Subcutaneous adipose tissue (tissue), 4 donors: ENCODE measurements around the gene SEMA4D. TPM values are rescaled to one million over a fixed set of nuclear protein-coding genes. Genes with fewer than 3 reads are reported as not detected.

ENCODE experiments used
- total RNA-seq, 4 donors: library from RNA; depleted of rRNA; stranded (reverse); fragments of >200 nt; gene quantifications; one replicate each; pipeline ENCODE4 v1.1.0, GENCODE V29; 2016
- TF ChIP-seq, protein P1 (sequence below): fragments of 450-650 bp; IDR thresholded peaks from one replicate; pipeline ENCODE4 v1.5.1; 2016; ENCODE audit warnings: low read depth, mild to moderate bottlenecking, control low read depth, antibody characterized with exemption, moderate library complexity

SEMA4D gene
- total RNA-seq, 4 donors from 2014 or later = 6.0 to 18.3 (median 10.9) TPM

- TF ChIP-seq, protein P1, sequence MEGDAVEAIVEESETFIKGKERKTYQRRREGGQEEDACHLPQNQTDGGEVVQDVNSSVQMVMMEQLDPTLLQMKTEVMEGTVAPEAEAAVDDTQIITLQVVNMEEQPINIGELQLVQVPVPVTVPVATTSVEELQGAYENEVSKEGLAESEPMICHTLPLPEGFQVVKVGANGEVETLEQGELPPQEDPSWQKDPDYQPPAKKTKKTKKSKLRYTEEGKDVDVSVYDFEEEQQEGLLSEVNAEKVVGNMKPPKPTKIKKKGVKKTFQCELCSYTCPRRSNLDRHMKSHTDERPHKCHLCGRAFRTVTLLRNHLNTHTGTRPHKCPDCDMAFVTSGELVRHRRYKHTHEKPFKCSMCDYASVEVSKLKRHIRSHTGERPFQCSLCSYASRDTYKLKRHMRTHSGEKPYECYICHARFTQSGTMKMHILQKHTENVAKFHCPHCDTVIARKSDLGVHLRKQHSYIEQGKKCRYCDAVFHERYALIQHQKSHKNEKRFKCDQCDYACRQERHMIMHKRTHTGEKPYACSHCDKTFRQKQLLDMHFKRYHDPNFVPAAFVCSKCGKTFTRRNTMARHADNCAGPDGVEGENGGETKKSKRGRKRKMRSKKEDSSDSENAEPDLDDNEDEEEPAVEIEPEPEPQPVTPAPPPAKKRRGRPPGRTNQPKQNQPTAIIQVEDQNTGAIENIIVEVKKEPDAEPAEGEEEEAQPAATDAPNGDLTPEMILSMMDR = no peak
Measured at GRCh38 chr9:89475891-89476440, 21.9 kb downstream of the SEMA4D start.

DNA sequence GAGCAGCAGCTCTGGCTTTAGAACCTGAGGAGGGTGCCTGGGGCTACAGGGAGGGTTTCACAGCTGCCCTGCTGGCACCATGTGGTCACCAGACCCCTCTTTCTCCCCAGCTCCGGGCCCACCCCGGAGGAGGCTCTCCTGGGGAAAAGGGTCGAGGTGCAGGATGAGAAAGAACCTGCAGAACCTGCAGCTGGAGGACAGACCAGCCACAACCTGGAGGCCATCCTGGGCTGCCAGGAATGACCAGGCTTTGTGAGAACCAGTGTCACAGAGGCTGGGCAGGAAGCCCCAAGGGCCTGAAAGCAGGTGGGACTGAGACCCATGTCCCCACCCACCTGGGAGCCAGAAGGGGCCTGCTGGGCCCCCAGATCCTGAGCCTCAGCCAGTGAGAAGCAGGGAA, 23.0 kb downstream of the SEMA4D start:
- TF ChIP-seq, protein P1 = no peak

DNA sequence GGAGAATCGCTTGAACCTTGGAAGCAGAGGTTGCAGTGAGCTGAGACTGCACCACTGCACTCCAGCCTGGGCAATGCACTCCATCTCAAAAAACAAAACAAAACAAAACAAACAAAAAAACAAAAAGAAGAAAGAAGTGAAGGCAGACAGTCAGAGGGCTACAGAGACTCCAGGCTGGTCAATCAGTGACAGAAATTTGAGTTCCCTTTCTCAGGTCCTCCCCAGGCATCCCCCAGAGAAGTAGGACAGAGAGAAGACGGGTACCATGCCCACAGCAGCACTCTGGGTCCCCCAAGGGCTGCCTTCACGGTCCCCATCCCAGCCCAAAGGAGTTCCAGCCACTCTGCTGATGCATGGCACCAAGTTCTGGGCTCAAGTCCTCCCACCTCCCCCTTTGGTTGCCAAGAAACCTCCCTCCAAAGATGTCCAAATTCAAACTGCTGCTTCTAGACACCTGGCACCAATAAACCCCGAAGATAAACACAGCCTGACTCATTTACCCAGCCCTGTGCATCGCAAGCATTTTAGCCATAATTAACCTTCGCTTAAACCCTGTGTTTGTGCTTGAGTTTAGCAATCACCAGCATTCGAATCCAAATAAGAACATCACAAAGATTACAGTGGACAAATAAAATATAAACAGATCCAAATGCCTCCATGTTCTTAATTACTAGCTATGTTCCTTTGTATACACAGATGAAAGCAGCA, 24.0 kb downstream of the SEMA4D start:
- TF ChIP-seq, protein P1 = no peak

DNA sequence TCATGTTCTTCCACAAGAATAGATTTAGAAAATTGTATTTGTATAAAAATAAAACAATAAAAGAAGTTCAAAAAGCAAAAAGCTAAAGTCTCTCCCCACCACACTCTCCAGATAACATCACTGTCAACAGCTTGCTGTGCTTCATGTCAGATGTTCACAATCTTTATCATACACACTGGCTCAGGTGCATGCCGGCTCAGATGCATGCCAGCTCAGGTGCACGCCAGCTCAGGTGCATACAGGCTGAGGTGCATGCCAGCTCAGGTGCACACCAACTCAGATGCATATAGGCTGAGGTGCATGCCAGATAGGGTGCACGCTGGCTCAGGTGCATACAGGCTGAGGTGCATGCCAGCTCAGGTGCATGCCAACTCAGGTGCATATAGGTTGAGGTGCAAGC, 26.5 kb downstream of the SEMA4D start:
- TF ChIP-seq, protein P1 = no peak

GRCh38 chr9:89470224-89470839, 27.6 kb downstream of the SEMA4D start:
- TF ChIP-seq, protein P1 = no peak

GRCh38 chr9:89469003-89469402, 28.9 kb downstream of the SEMA4D start:
- TF ChIP-seq, protein P1 = no peak

DNA sequence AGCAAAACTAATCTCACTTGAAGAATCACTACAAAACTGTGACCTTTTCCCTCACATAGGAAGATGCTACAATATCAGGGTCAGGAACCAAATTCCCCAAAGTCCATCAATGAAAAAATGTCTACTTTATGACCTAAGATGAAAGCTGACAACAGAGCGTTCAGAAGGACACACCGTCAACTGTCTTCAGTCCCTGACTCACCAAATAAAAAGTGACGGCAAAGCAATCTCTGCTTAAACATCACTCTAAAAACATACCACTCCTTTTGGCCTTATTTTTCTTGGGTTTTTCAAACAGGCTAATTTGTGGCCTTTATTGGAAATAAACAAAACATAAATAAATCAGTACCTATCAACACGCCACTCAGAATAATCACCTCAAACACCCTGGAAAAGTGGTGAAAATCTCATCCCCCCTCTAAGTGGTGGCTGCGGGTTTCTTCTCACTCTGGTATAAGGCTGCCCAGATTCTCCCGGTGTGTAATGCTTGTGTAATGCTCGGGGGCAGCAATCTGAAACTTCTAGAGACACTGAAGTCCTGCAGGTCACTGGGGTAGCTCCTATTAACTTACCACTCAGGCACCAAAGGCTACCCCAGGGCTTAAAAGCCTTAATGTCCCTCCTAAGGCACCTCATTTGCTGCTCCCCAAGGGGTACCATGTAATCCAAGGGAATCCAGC, 29.5 kb downstream of the SEMA4D start:
- TF ChIP-seq, protein P1 = no peak
